CD4-positive, alpha-beta T cell (primary cell): Measurements from ENCODE around the gene RIMS1. TPM values are rescaled to one million over a fixed set of nuclear protein-coding genes. Genes with fewer than 3 reads are reported as not detected.

Experiments used
- ATAC-seq: fragments of 200-7000 bp; cut with Tn5 transposase; one replicate; pipeline ENCODE4 v1.10.0; 2022; ENCODE audit warnings: mild to moderate bottlenecking; ENCODE audit not compliant: poor library complexity
- CTCF ChIA-PET: fragments of 350-600 bp; sonication (Branson Sonifier 250); formaldehyde crosslinking; loops from one replicate; lab custom pipeline; 2021; ENCODE audit warnings: antibody characterized with exemption, inconsistent platforms; lab: Charles Lee
- POLR2A ChIA-PET: fragments of 350-600 bp; sonication (Branson Sonifier 250); formaldehyde crosslinking; loops from one replicate; lab custom pipeline; 2021; ENCODE audit warnings: antibody characterized with exemption, inconsistent platforms; lab: Charles Lee
- DNase-seq, 14 experiments: peaks; one replicate each; pipeline ENCODE4 v3.0.0-alpha.2; 2013 to 2020; ENCODE audit warnings: mixed read lengths in 2 of 14
- H3K27ac ChIP-seq, 2 donors: one replicate each; pipeline versions ENCODE4 v1.5.1 to v1.7.0; 2013; ENCODE audit warnings: low read length in 2 of 2, low read depth in 1 of 2, mild to moderate bottlenecking in 1 of 2
- H3K27me3 ChIP-seq, 2 experiments: 1 replicate in 1 of 2; 2 replicates in 1 of 2; pipeline versions ENCODE4 v1.6.1 to v1.7.0; 2013; ENCODE audit warnings: low read length in 2 of 2, control low read depth in 1 of 2, mild to moderate bottlenecking in 1 of 2, moderate library complexity in 1 of 2; ENCODE audit not compliant: insufficient read depth in 2 of 2, control insufficient read depth in 1 of 2
- H3K36me3 ChIP-seq: one replicate; pipeline ENCODE4 v1.6.1; 2013; ENCODE audit warnings: low read length, control low read depth; ENCODE audit not compliant: insufficient read depth
- H3K4me1 ChIP-seq: one replicate; pipeline ENCODE4 v1.6.1; 2013; ENCODE audit warnings: low read length, control low read depth; ENCODE audit not compliant: insufficient read depth
- H3K4me3 ChIP-seq: one replicate; pipeline ENCODE4 v1.5.1; 2013; ENCODE audit warnings: mild to moderate bottlenecking, low read length, moderate library complexity
- H3K9me3 ChIP-seq, 2 experiments: 1 replicate in 1 of 2; 2 replicates in 1 of 2; pipeline versions ENCODE4 v1.6.1 to v1.7.0; 2013; ENCODE audit warnings: low read length in 2 of 2, mild to moderate bottlenecking in 2 of 2, control low read depth in 1 of 2, moderate library complexity in 1 of 2; ENCODE audit not compliant: control insufficient read depth in 1 of 2, insufficient read depth in 1 of 2
- H3K27ac Mint-ChIP-seq: one replicate; pipeline ENCODE4 v1.8.0; 2020; ENCODE audit warnings: mixed read lengths
- H3K27me3 Mint-ChIP-seq: one replicate; pipeline ENCODE4 v1.8.0; 2021; ENCODE audit warnings: mixed read lengths
- H3K36me3 Mint-ChIP-seq: one replicate; pipeline ENCODE4 v1.8.0; 2021; ENCODE audit warnings: low read depth, mixed read lengths
- H3K4me1 Mint-ChIP-seq: one replicate; pipeline ENCODE4 v1.8.0; 2021; ENCODE audit warnings: low read depth, mixed read lengths
- H3K4me3 Mint-ChIP-seq: one replicate; pipeline ENCODE4 v1.8.0; 2020; ENCODE audit warnings: mild to moderate bottlenecking, mixed read lengths
- H3K9me3 Mint-ChIP-seq: one replicate; pipeline ENCODE4 v1.8.0; 2020; ENCODE audit warnings: mixed read lengths
- intact Hi-C, 2 experiments: fragments of 100-400 bp; cut with DNase I in 1 of 2; cut with micrococcal nuclease in 1 of 2; formaldehyde crosslinking; loops; one replicate each; pipeline versions ENCODE4 v1.15.1 to v1.9.0; 2023 to 2025; cut with DNase I, micrococcal nuclease
- total RNA-seq, 174 experiments: library from RNA in 2 of 174; stranded (reverse) in 2 of 174; gene quantifications; one replicate each; pipeline ENCODE4 v1.2.3 and lab custom pipeline; 2021 to 2026
- TF ChIP-seq, protein P1 (sequence below): fragments of 200-600 bp; IDR thresholded peaks from one replicate; pipeline ENCODE4 v1.8.0; 2022; ENCODE audit warnings: antibody characterized with exemption, mild to moderate bottlenecking

The RIMS1 gene
- total RNA-seq, 2 experiments from 2014 or later, result not detected

DNA sequence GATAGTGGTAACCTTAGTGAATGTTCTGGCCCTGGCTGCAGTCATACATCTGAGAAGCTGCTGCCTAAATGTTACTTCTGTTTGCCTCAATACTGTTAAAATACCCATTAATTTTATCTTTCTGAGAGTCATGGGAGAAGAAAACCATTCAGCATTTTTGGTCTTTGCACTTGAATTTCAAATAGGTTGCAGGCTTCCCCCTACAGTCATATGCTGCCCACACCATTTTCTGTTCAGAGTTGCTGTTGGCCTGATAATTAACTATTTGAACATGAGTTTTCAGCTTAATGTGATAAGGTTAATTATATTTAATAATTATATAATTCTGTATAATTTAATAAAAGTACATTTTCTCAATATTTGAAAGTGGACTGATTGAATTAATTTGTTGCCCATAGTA, 410.0 kb downstream of the RIMS1 start:
- no peaks in the 10 kb centered on the region for H3K9me3 Mint-ChIP-seq
- H3K4me3 Mint-ChIP-seq, result no peak overlapping the region
- ATAC-seq, result no peak
- H3K27me3 Mint-ChIP-seq, result no peaks in the 10 kb centered on the region
- no peaks in the 10 kb centered on the region for H3K9me3 ChIP-seq
- no peaks in the 10 kb centered on the region for H3K36me3 ChIP-seq
- no peak overlapping the region for H3K4me3 ChIP-seq
- H3K27me3 ChIP-seq, result no peaks in the 10 kb centered on the region
- H3K27ac Mint-ChIP-seq, result no peak overlapping the region
- ChIA-PET POLR2A (no interaction called here), CTCF (no interaction called here)
- H3K36me3 Mint-ChIP-seq, result no peaks in the 10 kb centered on the region
- no peaks in the 10 kb centered on the region for H3K4me1 Mint-ChIP-seq
- no peaks in the 10 kb centered on the region for H3K4me1 ChIP-seq
- DNase-seq, result no peak
- intact Hi-C loops, result no loop called here
- TF ChIP-seq, protein P1, sequence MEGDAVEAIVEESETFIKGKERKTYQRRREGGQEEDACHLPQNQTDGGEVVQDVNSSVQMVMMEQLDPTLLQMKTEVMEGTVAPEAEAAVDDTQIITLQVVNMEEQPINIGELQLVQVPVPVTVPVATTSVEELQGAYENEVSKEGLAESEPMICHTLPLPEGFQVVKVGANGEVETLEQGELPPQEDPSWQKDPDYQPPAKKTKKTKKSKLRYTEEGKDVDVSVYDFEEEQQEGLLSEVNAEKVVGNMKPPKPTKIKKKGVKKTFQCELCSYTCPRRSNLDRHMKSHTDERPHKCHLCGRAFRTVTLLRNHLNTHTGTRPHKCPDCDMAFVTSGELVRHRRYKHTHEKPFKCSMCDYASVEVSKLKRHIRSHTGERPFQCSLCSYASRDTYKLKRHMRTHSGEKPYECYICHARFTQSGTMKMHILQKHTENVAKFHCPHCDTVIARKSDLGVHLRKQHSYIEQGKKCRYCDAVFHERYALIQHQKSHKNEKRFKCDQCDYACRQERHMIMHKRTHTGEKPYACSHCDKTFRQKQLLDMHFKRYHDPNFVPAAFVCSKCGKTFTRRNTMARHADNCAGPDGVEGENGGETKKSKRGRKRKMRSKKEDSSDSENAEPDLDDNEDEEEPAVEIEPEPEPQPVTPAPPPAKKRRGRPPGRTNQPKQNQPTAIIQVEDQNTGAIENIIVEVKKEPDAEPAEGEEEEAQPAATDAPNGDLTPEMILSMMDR, result no peak
- no peak overlapping the region for H3K27ac ChIP-seq

DNA sequence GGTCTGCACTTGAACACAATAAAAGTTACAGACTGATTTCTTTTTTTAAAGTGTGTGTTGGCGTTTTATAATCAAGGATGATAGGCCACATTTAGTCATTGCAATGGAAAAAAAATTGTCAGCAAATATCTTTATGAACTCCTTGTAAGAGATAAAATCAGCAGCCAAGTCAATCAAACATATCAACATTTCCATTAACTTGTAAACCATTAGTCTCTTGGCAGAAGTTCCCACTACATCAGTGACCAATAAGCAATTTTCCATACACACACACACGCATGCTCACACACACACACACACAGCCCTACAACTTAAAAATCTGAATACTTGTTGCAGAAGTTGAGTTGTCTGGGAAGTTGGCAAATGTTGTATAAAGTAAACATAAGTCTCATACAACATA, 419.6 kb downstream of the RIMS1 start:
- H3K36me3 Mint-ChIP-seq, result no peaks in the 10 kb centered on the region
- no peaks in the 10 kb centered on the region for H3K27me3 Mint-ChIP-seq
- H3K27ac ChIP-seq, result no peak overlapping the region
- ATAC-seq (no peak), DNase-seq (no peak)
- TF ChIP-seq, protein P1, result no peak
- no peak overlapping the region for H3K27ac Mint-ChIP-seq
- H3K27me3 ChIP-seq, result no peaks in the 10 kb centered on the region
- H3K4me1 Mint-ChIP-seq, result no peaks in the 10 kb centered on the region
- ChIA-PET POLR2A (no interaction called here), CTCF (no interaction called here)
- no peak overlapping the region for H3K4me3 ChIP-seq
- no peaks in the 10 kb centered on the region for H3K9me3 Mint-ChIP-seq
- no peaks in the 10 kb centered on the region for H3K9me3 ChIP-seq
- no peak overlapping the region for H3K4me3 Mint-ChIP-seq
- H3K36me3 ChIP-seq, result no peaks in the 10 kb centered on the region
- intact Hi-C loops, result no loop called here
- no peaks in the 10 kb centered on the region for H3K4me1 ChIP-seq

DNA sequence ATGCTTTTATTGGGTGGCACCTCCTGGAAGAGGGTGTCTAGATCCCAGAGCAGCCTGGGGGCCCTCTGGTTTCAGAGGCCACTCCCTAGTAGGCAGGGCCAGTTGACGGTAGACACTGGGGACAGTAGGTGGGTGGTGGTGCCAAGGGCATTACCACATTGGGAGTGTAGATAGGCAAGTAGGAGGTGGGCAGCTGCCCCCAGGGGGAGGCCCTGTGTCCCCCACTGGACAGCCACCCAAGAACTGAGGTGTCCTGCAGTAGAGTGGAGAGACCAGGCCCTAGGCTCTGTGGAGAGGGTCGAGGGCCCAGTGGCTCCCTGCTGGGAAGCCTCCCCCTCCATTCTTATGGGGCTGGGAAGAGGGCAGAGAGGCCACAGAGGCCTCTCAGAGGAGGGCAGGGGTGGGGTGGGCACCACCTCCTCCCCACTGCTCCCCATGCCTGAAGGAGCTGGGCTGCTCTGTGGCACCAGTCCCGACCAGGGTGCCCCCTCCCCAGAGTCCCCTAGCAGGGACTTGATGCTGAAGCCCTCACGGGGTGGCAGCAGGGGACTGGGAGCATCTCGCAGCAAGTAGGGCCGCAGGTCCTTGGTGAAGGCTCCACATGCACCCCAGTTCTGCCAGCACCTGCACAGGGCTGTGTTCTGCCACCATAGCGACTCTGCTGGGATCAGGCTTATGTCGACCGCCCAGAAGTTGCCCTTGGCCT, 430.5 kb downstream of the RIMS1 start:
- DNase-seq, result peak in 1 of 14 experiments; percentile 2
- H3K27me3 Mint-ChIP-seq, result no peaks in the 10 kb centered on the region
- H3K4me3 Mint-ChIP-seq, result no peak overlapping the region
- Histone ChIP-seq H3K4me3 (no peak overlapping the region), H3K4me1 (no peaks in the 10 kb centered on the region), H3K27ac (no peak overlapping the region), H3K9me3 (peaks cover 0 to 12% of the 10 kb centered on the region in 2 experiments), H3K27me3 (no peaks in the 10 kb centered on the region), H3K36me3 (no peaks in the 10 kb centered on the region)
- H3K27ac Mint-ChIP-seq, result no peak overlapping the region
- intact Hi-C loops, result no loop called here
- H3K4me1 Mint-ChIP-seq, result no peaks in the 10 kb centered on the region
- POLR2A ChIA-PET, result no interaction called here
- CTCF ChIA-PET, result no interaction called here
- H3K36me3 Mint-ChIP-seq, result no peaks in the 10 kb centered on the region
- no peak for ATAC-seq
- no peaks in the 10 kb centered on the region for H3K9me3 Mint-ChIP-seq
- TF ChIP-seq, protein P1, result no peak
